A549 (cell line): ENCODE results near the gene NEK1. TPM values are rescaled to one million over a fixed set of nuclear protein-coding genes. Genes with fewer than 3 reads are reported as not detected.
A peak's percentile ranks its signal among the peaks of the same experiment; 100 is the strongest.

ENCODE experiments used
- ATAC-seq, 2 experiments: fragments of 200-7000 bp in 1 of 2; fragments of >200 bp in 1 of 2; cut with Nextera tagmentation in 1 of 2; cut with Tn5 transposase in 1 of 2; 3 replicates each; pipeline versions ENCODE4 v1.8.0 to v1.9.1; 2018 to 2020; ENCODE audit warnings: mild to moderate bottlenecking in 1 of 2, moderate library complexity in 1 of 2
- CTCF ChIA-PET: fragments of 300-600 bp; sonication (Branson Sonifier 250); formaldehyde crosslinking; extraction: SDS; loops from one replicate; lab custom pipeline; 2021; ENCODE audit warnings: antibody characterized with exemption, inconsistent platforms; lab: Yijun Ruan, JAX
- POLR2A ChIA-PET: fragments of 350-600 bp; formaldehyde crosslinking; extraction: SDS; loops from one replicate; lab custom pipeline; 2021; ENCODE audit warnings: antibody characterized with exemption, inconsistent platforms; lab: Yijun Ruan, JAX
- DNase-seq, 2 experiments: peaks; one replicate each; pipeline versions ENCODE4 v3.0.0 to v3.0.0-alpha.2; 2011 to 2016; ENCODE audit warnings: low read depth in 1 of 2, low spot score in 1 of 2
- FAIRE-seq: peaks from 2 replicates; lab custom pipeline; 2011; peaks lifted over from hg19 to GRCh38; lab: Jason Lieb, UNC
- H3K27ac ChIP-seq, 2 experiments: fragments of >200 bp; sonication (Bioruptor Twin); formaldehyde crosslinking; 3 replicates each; pipeline ENCODE4 v1.5.1; 2016 to 2017
- H3K4me1 ChIP-seq: fragments of >200 bp; sonication (Bioruptor Twin); formaldehyde crosslinking; 3 replicates; pipeline ENCODE4 v1.6.1; 2016
- H3K4me2 ChIP-seq: fragments of >200 bp; sonication (Bioruptor Twin); formaldehyde crosslinking; 3 replicates; pipeline ENCODE4 v1.6.1; 2016
- H3K4me3 ChIP-seq: fragments of >200 bp; sonication (Bioruptor Twin); formaldehyde crosslinking; 3 replicates; pipeline ENCODE4 v1.5.1; 2016
- H3K9me3 ChIP-seq: fragments of >200 bp; sonication (Bioruptor Twin); formaldehyde crosslinking; 3 replicates; pipeline ENCODE4 v1.6.1; 2016
- BHLHE40 ChIP-seq: IDR thresholded peaks from 2 replicates; pipeline ENCODE4 v1.6.1; 2012; ENCODE audit warnings: low read depth, low read length, inconsistent platforms
- CBX2 ChIP-seq: fragments of 200-600 bp; sonication (generic); IDR thresholded peaks from 2 replicates; pipeline ENCODE4 v1.6.1; 2016; ENCODE audit warnings: low read depth, mild to moderate bottlenecking, borderline replicate concordance
- CBX8 ChIP-seq: fragments of 200-600 bp; sonication (generic); IDR thresholded peaks from 2 replicates; pipeline ENCODE4 v1.6.1; 2016
- EHF ChIP-seq: fragments of 250-450 bp; sonication (Bioruptor Pico); IDR thresholded peaks from 2 replicates; pipeline ENCODE4 v1.5.0; 2020; ENCODE audit warnings: mild to moderate bottlenecking
- EHMT2 ChIP-seq: fragments of 200-600 bp; sonication (generic); IDR thresholded peaks from 2 replicates; pipeline ENCODE4 v1.6.1; 2016; ENCODE audit warnings: antibody characterized with exemption, low read depth, mild to moderate bottlenecking, moderate library complexity
- ESRRA ChIP-seq: fragments of 150-350 bp; IDR thresholded peaks from 2 replicates; pipeline ENCODE4 v1.6.1; 2014; ENCODE audit warnings: mild to moderate bottlenecking, low read length, borderline replicate concordance
- FOSB ChIP-seq: fragments of 250-450 bp; sonication (Bioruptor Pico); IDR thresholded peaks from 2 replicates; pipeline ENCODE4 v1.5.0; 2020; ENCODE audit warnings: mild to moderate bottlenecking, moderate library complexity
- HDAC2 ChIP-seq: fragments of 200-600 bp; sonication (generic); IDR thresholded peaks from 2 replicates; pipeline ENCODE4 v1.6.1; 2016
- HOXB5 ChIP-seq: fragments of 250-450 bp; sonication (Bioruptor Pico); IDR thresholded peaks from 2 replicates; pipeline ENCODE4 v1.5.0; 2020; ENCODE audit warnings: mild to moderate bottlenecking, moderate library complexity
- JUN ChIP-seq, 2 experiments: fragments of >200 bp; sonication (Bioruptor Twin); formaldehyde crosslinking; IDR thresholded peaks; 2 replicates in 1 of 2; 3 replicates in 1 of 2; pipeline ENCODE4 v1.6.1; 2016 to 2017
- JUNB ChIP-seq: fragments of >200 bp; sonication (Bioruptor Twin); formaldehyde crosslinking; IDR thresholded peaks from 2 replicates; pipeline ENCODE4 v1.6.1; 2016
- MYC ChIP-seq: IDR thresholded peaks from 2 replicates; pipeline ENCODE4 v1.6.1; 2012; ENCODE audit warnings: mild to moderate bottlenecking, inconsistent platforms, low read length, improper control_type of control experiment, borderline replicate concordance
- NPAS2 ChIP-seq: fragments of 250-450 bp; sonication (Bioruptor Pico); IDR thresholded peaks from 2 replicates; pipeline ENCODE4 v1.8.0; 2022; ENCODE audit warnings: mild to moderate bottlenecking, moderate library complexity, borderline replicate concordance
- NR3C1 ChIP-seq: fragments of >200 bp; sonication (Bioruptor Twin); formaldehyde crosslinking; IDR thresholded peaks from 3 replicates; pipeline ENCODE4 v1.6.1; 2017
- PHF8 ChIP-seq: fragments of 200-600 bp; sonication (generic); IDR thresholded peaks from 2 replicates; pipeline ENCODE4 v1.6.1; 2016; ENCODE audit warnings: low read depth, mild to moderate bottlenecking, antibody characterized with exemption, moderate library complexity, borderline replicate concordance
- POLR2A ChIP-seq: IDR thresholded peaks from 2 replicates; pipeline ENCODE4 v1.6.1; 2012; ENCODE audit warnings: mild to moderate bottlenecking, low read length
- RARB ChIP-seq: fragments of 250-450 bp; sonication (Bioruptor Pico); IDR thresholded peaks from 2 replicates; pipeline ENCODE4 v1.8.0; 2021; ENCODE audit warnings: mild to moderate bottlenecking, moderate library complexity
- SMC3 ChIP-seq: fragments of >200 bp; sonication (Bioruptor Twin); formaldehyde crosslinking; IDR thresholded peaks from 3 replicates; pipeline ENCODE4 v1.6.1; 2018; ENCODE audit warnings: inconsistent platforms
- TFCP2L1 ChIP-seq: fragments of 250-450 bp; sonication (Bioruptor Pico); IDR thresholded peaks from 2 replicates; pipeline ENCODE4 v1.5.0; 2021; ENCODE audit warnings: mild to moderate bottlenecking
- ZC3H11A ChIP-seq: fragments of 450-650 bp; IDR thresholded peaks from 2 replicates; pipeline ENCODE4 v1.6.1; 2014; ENCODE audit warnings: antibody characterized with exemption, mild to moderate bottlenecking
- ZNF302 ChIP-seq: fragments of 250-450 bp; sonication (Bioruptor Pico); IDR thresholded peaks from 2 replicates; pipeline ENCODE4 v1.9.0; 2021; ENCODE audit warnings: inconsistent platforms, mild to moderate bottlenecking, moderate library complexity
- WGBS: methylation state at CpG from one replicate; pipeline ENCODE4 v1.1.6; 2017; ENCODE audit errors: missing lambda C conversion rate; 5-methylcytosine and 5-hydroxymethylcytosine counted together
- polyA plus RNA-seq, 4 experiments: library from polyadenylated mRNA; depleted of rRNA in 3 of 4; stranded (reverse); fragments of >200 nt; fragmentation: RNase III in 1 of 4; extraction: RNeasy Plus Mini Kit Qiagen cat#74134 plus additional on column Dnase treatment in 1 of 4; gene quantifications; 2 replicates in 3 of 4; 3 replicates in 1 of 4; pipeline ENCODE4 v1.2.3, GENCODE V29; 2011 to 2017
- TF ChIP-seq, protein P1 (sequence below): fragments of 250-450 bp; sonication (Bioruptor Pico); IDR thresholded peaks from 2 replicates; pipeline ENCODE4 v1.5.0; 2021; ENCODE audit warnings: mild to moderate bottlenecking, moderate library complexity, borderline replicate concordance
- TF ChIP-seq, protein P2 (sequence below): IDR thresholded peaks from 2 replicates; pipeline ENCODE4 v1.6.1; 2012; ENCODE audit warnings: low read depth, borderline replicate concordance

NEK1 gene
- polyA plus RNA-seq, 2 of the 4 experiments (the other 2 are of a cell fraction), result 3.2 to 5.8 TPM

DNA sequence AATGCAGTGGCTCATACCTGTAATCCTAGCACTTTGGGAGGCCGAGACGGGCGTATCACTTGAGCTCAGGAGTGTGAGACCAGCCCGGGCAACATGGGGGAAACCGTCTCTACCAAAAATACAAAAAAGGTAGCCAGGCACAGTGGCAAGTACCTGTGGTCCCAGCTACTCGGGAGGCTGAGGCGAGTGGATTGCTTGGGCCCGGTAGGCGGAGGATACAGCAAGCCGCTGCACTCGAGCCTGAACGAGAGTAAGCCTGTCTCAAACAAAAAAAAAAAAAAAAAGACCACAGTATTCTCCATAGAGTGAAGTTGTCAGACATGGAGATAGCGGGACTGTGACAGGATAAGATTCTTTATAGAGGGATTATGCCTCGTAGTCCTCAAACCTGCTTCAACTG is 265.5 kb downstream of the NEK1 start:
- Histone ChIP-seq H3K4me3 (no peak overlapping the region), H3K9me3 (no peaks in the 10 kb centered on the region), H3K4me2 (no peak overlapping the region), H3K4me1 (peaks cover 9% of the 10 kb centered on the region), H3K27ac (no peak overlapping the region)
- WGBS, result 92% methylated on average over 14 of the region's 14 CpGs
- FAIRE-seq (no peak), ATAC-seq (no peak), DNase-seq (no peak)
- TF ChIP-seq NPAS2 (CRISPR knock-in tag), result no peak
- TF ChIP-seq, protein P1, sequence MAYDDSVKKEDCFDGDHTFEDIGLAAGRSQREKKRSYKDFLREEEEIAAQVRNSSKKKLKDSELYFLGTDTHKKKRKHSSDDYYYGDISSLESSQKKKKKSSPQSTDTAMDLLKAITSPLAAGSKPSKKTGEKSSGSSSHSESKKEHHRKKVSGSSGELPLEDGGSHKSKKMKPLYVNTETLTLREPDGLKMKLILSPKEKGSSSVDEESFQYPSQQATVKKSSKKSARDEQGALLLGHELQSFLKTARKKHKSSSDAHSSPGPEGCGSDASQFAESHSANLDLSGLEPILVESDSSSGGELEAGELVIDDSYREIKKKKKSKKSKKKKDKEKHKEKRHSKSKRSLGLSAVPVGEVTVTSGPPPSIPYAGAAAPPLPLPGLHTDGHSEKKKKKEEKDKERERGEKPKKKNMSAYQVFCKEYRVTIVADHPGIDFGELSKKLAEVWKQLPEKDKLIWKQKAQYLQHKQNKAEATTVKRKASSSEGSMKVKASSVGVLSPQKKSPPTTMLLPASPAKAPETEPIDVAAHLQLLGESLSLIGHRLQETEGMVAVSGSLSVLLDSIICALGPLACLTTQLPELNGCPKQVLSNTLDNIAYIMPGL (CRISPR knock-in tag), result no peak
- TF ChIP-seq POLR2A, result no peak
- TF ChIP-seq JUNB, result no peak
- TF ChIP-seq CBX8, result no peak
- no peak for TF ChIP-seq HOXB5 (CRISPR knock-in tag)
- no peak for TF ChIP-seq CBX2
- TF ChIP-seq EHMT2, result no peak
- no peak for TF ChIP-seq PHF8
- no peak for TF ChIP-seq JUN (IDR thresholded peaks at IDR 0.05)
- no peak for TF ChIP-seq ESRRA
- no peak for TF ChIP-seq MYC
- TF ChIP-seq ZNF302 (CRISPR knock-in tag), result no peak
- POLR2A ChIA-PET, result no interaction called here
- CTCF ChIA-PET, result interaction anchor here (0.7 kb wide), 1 partner anchor 31 kb away, joined by 3 read pairs; no protein-coding TSS in a partner anchor

DNA sequence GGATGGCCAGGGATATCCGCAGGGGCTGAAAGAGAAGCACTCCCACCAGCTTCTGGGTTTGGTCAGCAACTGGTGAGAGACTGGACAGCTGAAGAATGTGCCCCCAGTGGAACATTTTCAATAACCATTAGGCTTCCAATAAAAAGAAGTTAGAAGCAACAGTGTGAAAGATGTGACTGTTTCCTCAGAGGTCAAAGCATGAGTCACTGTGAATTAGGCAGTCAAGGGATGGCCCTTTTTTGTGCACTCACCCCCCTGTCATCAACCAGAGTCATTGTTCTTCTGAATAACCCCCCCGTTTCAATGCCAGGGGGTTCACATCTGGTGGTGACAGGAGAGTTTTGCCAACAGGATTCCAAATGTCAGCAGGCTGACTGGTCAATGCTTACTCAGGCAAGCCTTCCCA is 267.1 kb downstream of the NEK1 start:
- POLR2A ChIA-PET, result no interaction called here
- Histone ChIP-seq H3K4me3 (no peak overlapping the region), H3K27ac (peak overlapping the region in 1 of 2 experiments; percentile 45; a peak in 1 of 6 replicates), H3K9me3 (no peaks in the 10 kb centered on the region), H3K4me2 (peak overlapping the region; percentile 31; the same call in 1 of the 3 replicates), H3K4me1 (peaks cover 9% of the 10 kb centered on the region)
- FAIRE-seq, result no peak
- CTCF ChIA-PET, result no interaction called here
- DNase-seq, result no peak
- no peak for ATAC-seq
- 31% methylated on average over 2 of the region's 2 CpGs for WGBS
- TF ChIP-seq RARB (CRISPR knock-in tag) (no peak), ZC3H11A (no peak), HDAC2 (no peak), SMC3 (no peak), FOSB (no peak), EHF (no peak), NR3C1 (no peak), TFCP2L1 (CRISPR knock-in tag) (no peak), BHLHE40 (no peak), PHF8 (no peak)
- TF ChIP-seq, protein P2, sequence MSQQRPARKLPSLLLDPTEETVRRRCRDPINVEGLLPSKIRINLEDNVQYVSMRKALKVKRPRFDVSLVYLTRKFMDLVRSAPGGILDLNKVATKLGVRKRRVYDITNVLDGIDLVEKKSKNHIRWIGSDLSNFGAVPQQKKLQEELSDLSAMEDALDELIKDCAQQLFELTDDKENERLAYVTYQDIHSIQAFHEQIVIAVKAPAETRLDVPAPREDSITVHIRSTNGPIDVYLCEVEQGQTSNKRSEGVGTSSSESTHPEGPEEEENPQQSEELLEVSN, result no peak

Other genes starting within 250 kb of the NEK1 start
- 41.1 and 53.6 TPM in 2 replicates for gene CLCN3, start 8.0 kb upstream of the NEK1 start, polyA plus RNA-seq (2011; rRNA removed)
- gene CLCN3, start 8.0 kb upstream of the NEK1 start, polyA plus RNA-seq (2017; fragmentation: RNase III; extraction: RNeasy Plus Mini Kit Qiagen cat#74134 plus additional on column Dnase treatment), result 18.1 to 20.2 TPM (median 18.8 TPM) in 3 replicates
- 19.4 and 33.7 TPM in 2 replicates for gene HPF1, start 145.4 kb upstream of the NEK1 start, polyA plus RNA-seq (2011; rRNA removed)
- gene HPF1, start 145.4 kb upstream of the NEK1 start, polyA plus RNA-seq (2017; fragmentation: RNase III; extraction: RNeasy Plus Mini Kit Qiagen cat#74134 plus additional on column Dnase treatment), result 21.6 to 23.4 TPM (median 23.0 TPM) in 3 replicates